H9 (cell line): ENCODE results near the gene AADAT. TPM values are rescaled to one million over a fixed set of nuclear protein-coding genes. Genes with fewer than 3 reads are reported as not detected.

Experiments used
- DNase-seq: peaks from one replicate; pipeline ENCODE4 v3.0.0-alpha.2; 2017
- H2AFZ ChIP-seq: one replicate; pipeline ENCODE4 v1.6.1; 2013; ENCODE audit warnings: mild to moderate bottlenecking, low read length, control low read depth, moderate library complexity
- H2AK5ac ChIP-seq: 2 replicates; pipeline ENCODE4 v1.6.1; 2013; ENCODE audit warnings: low read length, control low read depth, mixed read lengths; ENCODE audit not compliant: insufficient read length
- H2BK120ac ChIP-seq: one replicate; pipeline ENCODE4 v1.6.1; 2013; ENCODE audit warnings: low read depth, mild to moderate bottlenecking, low read length, control low read depth, inconsistent platforms; ENCODE audit not compliant: poor library complexity, severe bottlenecking
- H2BK12ac ChIP-seq: 2 replicates; pipeline ENCODE4 v1.6.1; 2013; ENCODE audit warnings: low read length, control low read depth, mixed read lengths, low read depth; ENCODE audit not compliant: insufficient read length
- H2BK15ac ChIP-seq: 2 replicates; pipeline ENCODE4 v1.6.1; 2013; ENCODE audit warnings: low read depth, low read length, control low read depth
- H2BK20ac ChIP-seq: one replicate; pipeline ENCODE4 v1.6.1; 2013; ENCODE audit warnings: low read depth, mild to moderate bottlenecking, low read length, control low read depth, inconsistent platforms; ENCODE audit not compliant: poor library complexity, severe bottlenecking
- H2BK5ac ChIP-seq: 2 replicates; pipeline ENCODE4 v1.6.1; 2013; ENCODE audit warnings: low read length, control low read depth, mixed read lengths; ENCODE audit not compliant: insufficient read length
- H3K14ac ChIP-seq: 2 replicates; pipeline ENCODE4 v1.6.1; 2013; ENCODE audit warnings: low read length, control low read depth; ENCODE audit not compliant: insufficient read depth
- H3K18ac ChIP-seq: 2 replicates; pipeline ENCODE4 v1.6.1; 2013; ENCODE audit warnings: low read depth, mild to moderate bottlenecking, mixed read lengths, low read length, control low read depth; ENCODE audit not compliant: insufficient read length
- H3K23ac ChIP-seq: 2 replicates; pipeline ENCODE4 v1.6.1; 2013; ENCODE audit warnings: low read length, control low read depth, mixed read lengths, low read depth; ENCODE audit not compliant: insufficient read length
- H3K23me2 ChIP-seq: 2 replicates; pipeline ENCODE4 v1.6.1; 2013; ENCODE audit warnings: low read depth, mild to moderate bottlenecking, mixed read lengths, low read length, control low read depth; ENCODE audit not compliant: insufficient read length, poor library complexity, severe bottlenecking
- H3K27ac ChIP-seq: 2 replicates; pipeline ENCODE4 v1.5.1; 2013; ENCODE audit warnings: low read length, control low read depth, mixed read lengths, low read depth; ENCODE audit not compliant: insufficient read length
- H3K27me3 ChIP-seq: 2 replicates; pipeline ENCODE4 v1.6.1; 2013; ENCODE audit warnings: low read length, control low read depth, inconsistent platforms; ENCODE audit not compliant: insufficient read depth
- H3K4ac ChIP-seq: 2 replicates; pipeline ENCODE4 v1.6.1; 2013; ENCODE audit warnings: low read depth, mild to moderate bottlenecking, control low read depth, inconsistent platforms, low read length, moderate library complexity
- H3K4me1 ChIP-seq: 2 replicates; pipeline ENCODE4 v1.6.1; 2013; ENCODE audit warnings: low read length, control low read depth, inconsistent platforms; ENCODE audit not compliant: insufficient read depth
- H3K4me2 ChIP-seq: 2 replicates; pipeline ENCODE4 v1.6.1; 2013; ENCODE audit warnings: low read length, control low read depth, mixed read lengths; ENCODE audit not compliant: insufficient read length, insufficient read depth
- H3K56ac ChIP-seq: 2 replicates; pipeline ENCODE4 v1.6.1; 2013; ENCODE audit warnings: low read depth, mild to moderate bottlenecking, mixed read lengths, low read length, control low read depth; ENCODE audit not compliant: insufficient read length
- H3K79me1 ChIP-seq: 2 replicates; pipeline ENCODE4 v1.6.1; 2013; ENCODE audit warnings: low read depth, mild to moderate bottlenecking, moderate library complexity, low read length, control low read depth, inconsistent platforms; ENCODE audit not compliant: insufficient read depth, poor library complexity, severe bottlenecking
- H3K79me2 ChIP-seq: 2 replicates; pipeline ENCODE4 v1.6.1; 2013; ENCODE audit warnings: low read length, control low read depth, inconsistent platforms; ENCODE audit not compliant: insufficient read depth
- H3K9ac ChIP-seq: 2 replicates; pipeline ENCODE4 v1.6.1; 2013; ENCODE audit warnings: low read length, control low read depth, mixed read lengths; ENCODE audit not compliant: insufficient read length; ENCODE audit errors: extremely low read depth
- H3K9me3 ChIP-seq: one replicate; pipeline ENCODE4 v1.6.1; 2013; ENCODE audit warnings: low read depth, low read length, inconsistent platforms; ENCODE audit not compliant: control insufficient read depth
- H3T11ph ChIP-seq: one replicate; pipeline ENCODE4 v1.6.1; 2013; ENCODE audit warnings: mild to moderate bottlenecking, low read length, control low read depth, inconsistent platforms
- H4K20me1 ChIP-seq: one replicate; pipeline ENCODE4 v1.6.1; 2013; ENCODE audit not compliant: control insufficient read depth, insufficient read length, insufficient read depth
- H4K5ac ChIP-seq: 2 replicates; pipeline ENCODE4 v1.6.1; 2013; ENCODE audit warnings: low read depth, mild to moderate bottlenecking, mixed read lengths, low read length, control low read depth; ENCODE audit not compliant: insufficient read length
- H4K8ac ChIP-seq: replicated peaks from 2 replicates; pipeline ENCODE4 v1.6.1; 2013; ENCODE audit warnings: low read length, control low read depth, mixed read lengths, low read depth; ENCODE audit not compliant: insufficient read length
- H4K91ac ChIP-seq: 2 replicates; pipeline ENCODE4 v1.6.1; 2013; ENCODE audit warnings: low read depth, mild to moderate bottlenecking, moderate library complexity, mixed read lengths, low read length, control low read depth; ENCODE audit not compliant: insufficient read length
- H3K27ac Mint-ChIP-seq, 3 experiments: 2 replicates in 2 of 3; 3 replicates in 1 of 3; pipeline ENCODE4 v1.8.0; 2020 to 2021; ENCODE audit warnings: mixed read lengths in 3 of 3, mild to moderate bottlenecking in 1 of 3, moderate library complexity in 1 of 3
- H3K27me3 Mint-ChIP-seq: 2 replicates; pipeline ENCODE4 v1.8.0; 2021; ENCODE audit warnings: low read depth, mild to moderate bottlenecking, moderate library complexity, mixed read lengths
- H3K36me3 Mint-ChIP-seq, 3 experiments: 2 replicates in 2 of 3; 3 replicates in 1 of 3; pipeline ENCODE4 v1.8.0; 2020 to 2021; ENCODE audit warnings: low read depth in 3 of 3, mixed read lengths in 3 of 3; ENCODE audit not compliant: insufficient read depth in 1 of 3
- H3K4me1 Mint-ChIP-seq, 2 experiments: 2 replicates each; pipeline ENCODE4 v1.8.0; 2020; ENCODE audit warnings: mixed read lengths in 2 of 2
- H3K4me3 Mint-ChIP-seq, 2 experiments: 2 replicates in 1 of 2; 3 replicates in 1 of 2; pipeline ENCODE4 v1.8.0; 2020 to 2021; ENCODE audit warnings: mild to moderate bottlenecking in 2 of 2, mixed read lengths in 2 of 2, moderate library complexity in 1 of 2
- H3K9me3 Mint-ChIP-seq, 2 experiments: 2 replicates in 1 of 2; 3 replicates in 1 of 2; pipeline ENCODE4 v1.8.0; 2020; ENCODE audit warnings: mild to moderate bottlenecking in 2 of 2, mixed read lengths in 2 of 2, moderate library complexity in 1 of 2
- CTCF ChIP-seq: fragments of 200-600 bp; sonication (generic); conservative IDR thresholded peaks from 3 replicates; pipeline ENCODE4 v1.8.0; 2021; ENCODE audit warnings: antibody characterized with exemption, mild to moderate bottlenecking
- WGBS: extraction: QIAGEN DNeasy Blood & Tissue Kit; methylation state at CpG from one replicate; pipeline ENCODE4 v1.1.7; 2013; ENCODE audit warnings: missing lambda C conversion rate, low lambda C conversion rate, mixed read lengths; ENCODE audit not compliant: insufficient read length; ENCODE audit errors: extremely low coverage; 5-methylcytosine and 5-hydroxymethylcytosine counted together
- total RNA-seq: library from RNA; stranded (reverse); gene quantifications from 2 replicates; pipeline ENCODE4 v1.2.1, GENCODE V29; 2021

AADAT gene
- total RNA-seq, 1 experiment from 2014 or later, result 14.1 TPM

- no peaks in the 10 kb centered on the region; a peak in 1 of 5 replicates for H3K9me3 Mint-ChIP-seq
- TF ChIP-seq CTCF, result no peak
- Histone ChIP-seq H3K4ac (no peak overlapping the region), H4K5ac (no peak overlapping the region), H4K20me1 (no peaks in the 10 kb centered on the region), H3K9ac (no peak overlapping the region), H3T11ph (no peak overlapping the region), H3K23ac (no peak overlapping the region), H2BK120ac (no peak overlapping the region), H4K8ac (no peak overlapping the region), H3K23me2 (peaks cover 10% of the 10 kb centered on the region), H3K14ac (no peak overlapping the region), H2BK15ac (no peak overlapping the region), H2AK5ac (no peak overlapping the region), H3K18ac (no peak overlapping the region), H2BK5ac (no peak overlapping the region), H3K27me3 (no peaks in the 10 kb centered on the region; the same call in 1 of the 2 replicates), H4K91ac (no peak overlapping the region), H3K56ac (no peak overlapping the region), H3K4me2 (no peak overlapping the region), H3K79me2 (peaks cover 2% of the 10 kb centered on the region; the same call in 1 of the 2 replicates), H3K79me1 (no peaks in the 10 kb centered on the region), H2BK20ac (no peak overlapping the region), H3K4me1 (no peaks in the 10 kb centered on the region), H3K27ac (no peak overlapping the region), H2BK12ac (no peak overlapping the region), H2AFZ (no peak overlapping the region), H3K9me3 (no peaks in the 10 kb centered on the region)
- WGBS, result no CpG with 5 or more reads among the region's 2 CpGs
- H3K4me3 Mint-ChIP-seq, result no peak overlapping the region
- H3K4me1 Mint-ChIP-seq, result peaks cover 7 to 8% of the 10 kb centered on the region in 2 experiments; a peak in 3 of 4 replicates
- 0 out of 7 replicates have a peak, but pooled peaks cover 0 to 2% (median 0%) of the 10 kb centered on the region in 3 experiments for H3K36me3 Mint-ChIP-seq
- H3K27me3 Mint-ChIP-seq, result peaks cover 21% of the 10 kb centered on the region
- no peak for DNase-seq
- H3K27ac Mint-ChIP-seq, result no peak overlapping the region
These were observed 67.5 kb downstream of the AADAT start for GRCh38 chr4:170022211-170022610.
